ENCODE data around the gene SLC22A3. TPM values are rescaled to one million over a fixed set of nuclear protein-coding genes. Genes with fewer than 3 reads are reported as not detected.

The SLC22A3 gene
- polyA plus RNA-seq, 1 of the 3 experiments (the other 2 are of a cell fraction): not detected

GRCh38 chr6:160428069-160428430, 79.9 kb downstream of the SLC22A3 start (continued):
- TF ChIP-seq, protein P1, sequence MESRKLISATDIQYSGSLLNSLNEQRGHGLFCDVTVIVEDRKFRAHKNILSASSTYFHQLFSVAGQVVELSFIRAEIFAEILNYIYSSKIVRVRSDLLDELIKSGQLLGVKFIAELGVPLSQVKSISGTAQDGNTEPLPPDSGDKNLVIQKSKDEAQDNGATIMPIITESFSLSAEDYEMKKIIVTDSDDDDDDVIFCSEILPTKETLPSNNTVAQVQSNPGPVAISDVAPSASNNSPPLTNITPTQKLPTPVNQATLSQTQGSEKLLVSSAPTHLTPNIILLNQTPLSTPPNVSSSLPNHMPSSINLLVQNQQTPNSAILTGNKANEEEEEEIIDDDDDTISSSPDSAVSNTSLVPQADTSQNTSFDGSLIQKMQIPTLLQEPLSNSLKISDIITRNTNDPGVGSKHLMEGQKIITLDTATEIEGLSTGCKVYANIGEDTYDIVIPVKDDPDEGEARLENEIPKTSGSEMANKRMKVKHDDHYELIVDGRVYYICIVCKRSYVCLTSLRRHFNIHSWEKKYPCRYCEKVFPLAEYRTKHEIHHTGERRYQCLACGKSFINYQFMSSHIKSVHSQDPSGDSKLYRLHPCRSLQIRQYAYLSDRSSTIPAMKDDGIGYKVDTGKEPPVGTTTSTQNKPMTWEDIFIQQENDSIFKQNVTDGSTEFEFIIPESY (IDR thresholded peaks at IDR 0.05; ENCODE audit: borderline replicate concordance, low read depth): no peak
- TF ChIP-seq SMC3 (IDR thresholded peaks at IDR 0.05; ENCODE audit: low read depth, low read length) (no peak), FOXM1 (IDR thresholded peaks at IDR 0.05; ENCODE audit: low read depth) (no peak), IRF3 (IDR thresholded peaks at IDR 0.05; ENCODE audit: low read depth, low read length) (no peak), GABPA (IDR thresholded peaks at IDR 0.05; ENCODE audit: low read depth) (no peak)

DNA sequence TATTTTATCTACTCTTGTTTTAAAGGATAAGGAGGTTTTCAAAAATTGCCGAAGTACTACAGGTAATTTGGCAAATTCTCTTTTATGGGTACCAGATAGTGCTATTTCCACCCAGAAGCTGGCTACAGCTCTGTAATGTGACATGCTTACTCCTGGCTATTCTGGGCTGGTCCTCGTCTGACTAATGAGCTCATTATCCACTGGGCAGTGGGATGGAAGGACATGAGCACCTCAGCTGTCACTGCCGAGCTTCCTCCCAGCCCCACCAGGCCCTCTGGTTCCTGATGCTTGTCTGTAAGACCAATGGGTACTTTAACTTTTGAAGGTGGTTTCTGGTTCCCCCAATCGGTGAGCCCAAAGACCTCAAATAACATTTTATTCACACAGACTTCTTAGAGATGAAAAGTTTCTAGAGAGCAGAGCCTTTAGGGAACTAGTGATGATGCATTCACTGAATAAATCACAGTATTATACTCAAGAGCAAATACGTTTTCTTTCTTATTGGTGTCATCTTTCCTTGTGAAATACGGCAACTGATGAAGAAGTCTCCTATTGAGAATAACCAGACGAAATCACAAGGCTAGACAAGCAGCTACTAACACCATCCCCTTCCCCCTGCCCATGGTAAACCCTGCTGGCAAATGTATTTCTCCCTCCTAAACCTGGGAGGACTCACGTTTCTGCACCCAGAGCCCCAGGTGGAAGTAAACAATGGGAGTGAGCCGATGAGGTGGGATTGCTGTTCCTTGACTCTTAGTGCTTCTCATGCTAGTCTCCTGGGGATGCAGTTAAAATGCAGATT, 80.8 kb downstream of the SLC22A3 start:
- Histone ChIP-seq H3K36me3 (replicated peaks in 1 of 2; ENCODE audit: control insufficient read depth in 1 of 2, insufficient read depth in 2 of 2, low read length in 1 of 2) (no peaks in the 10 kb centered on the region), H3K9me2 (no peaks in the 10 kb centered on the region), H3K9me3 (no peaks in the 10 kb centered on the region), H3F3A (replicated peaks; ENCODE audit: insufficient read depth) (no peaks in the 10 kb centered on the region), H3K4me1 (ENCODE audit: control insufficient read depth in 1 of 2, insufficient read depth in 2 of 2, low read depth in 1 of 2, low read length in 1 of 2) (no peaks in the 10 kb centered on the region), H3K9ac (no peak overlapping the region), H3K27me3 (ENCODE audit: insufficient read depth) (no peaks in the 10 kb centered on the region; the same call in 1 of the 2 replicates), H3K27ac (ENCODE audit: low read depth in 2 of 2, low read length in 1 of 2) (no peak overlapping the region), H3K79me2 (ENCODE audit: insufficient read depth) (no peaks in the 10 kb centered on the region), H3K4me2 (no peak overlapping the region), H3K4me3 (ENCODE audit: low read depth in 2 of 2, low read length in 1 of 2) (no peak overlapping the region), H4K20me1 (ENCODE audit: insufficient read depth) (no peaks in the 10 kb centered on the region), H2AFZ (ENCODE audit: low read depth) (0 out of 2 replicates have a peak overlapping the region, but pooled peaks have one; percentile 25)
- DNase-seq: no peak
- CTCF ChIA-PET: interaction anchor here (1.1 kb wide), 1 partner anchor 27 kb away, joined by 3 read pairs; no protein-coding TSS in a partner anchor
- POLR2A ChIA-PET: no interaction called here
- WGBS (ENCODE audit: low lambda C conversion rate): 8% methylated on average over 9 of the region's 9 CpGs
- no peak for TF ChIP-seq RCOR1 (IDR thresholded peaks at IDR 0.05; ENCODE audit: low read length)
- no peak for TF ChIP-seq POLR2AphosphoS5 (IDR thresholded peaks at IDR 0.05; ENCODE audit: low read depth, low read length)
- no peak for TF ChIP-seq FOSL2 (IDR thresholded peaks at IDR 0.05; ENCODE audit: borderline replicate concordance, low read depth)
- TF ChIP-seq REST (IDR thresholded peaks at IDR 0.05; ENCODE audit: low read depth, low read length): no peak
- TF ChIP-seq, protein P1 (IDR thresholded peaks at IDR 0.05; ENCODE audit: borderline replicate concordance, low read depth): no peak
- no peak for TF ChIP-seq JUND (IDR thresholded peaks at IDR 0.05)
- TF ChIP-seq TCF12 (IDR thresholded peaks at IDR 0.05): no peak
- TF ChIP-seq USF1 (IDR thresholded peaks at IDR 0.05; ENCODE audit: borderline replicate concordance, low read depth): no peak
- TF ChIP-seq GATA2 (CRISPR knock-in tag; IDR thresholded peaks at IDR 0.05): no peak
- TF ChIP-seq TEAD4 (IDR thresholded peaks at IDR 0.05; ENCODE audit: borderline replicate concordance, insufficient read depth): no peak
- TF ChIP-seq TAF1 (IDR thresholded peaks at IDR 0.05; ENCODE audit: borderline replicate concordance, low read depth, low read length): no peak
- TF ChIP-seq, protein P2, sequence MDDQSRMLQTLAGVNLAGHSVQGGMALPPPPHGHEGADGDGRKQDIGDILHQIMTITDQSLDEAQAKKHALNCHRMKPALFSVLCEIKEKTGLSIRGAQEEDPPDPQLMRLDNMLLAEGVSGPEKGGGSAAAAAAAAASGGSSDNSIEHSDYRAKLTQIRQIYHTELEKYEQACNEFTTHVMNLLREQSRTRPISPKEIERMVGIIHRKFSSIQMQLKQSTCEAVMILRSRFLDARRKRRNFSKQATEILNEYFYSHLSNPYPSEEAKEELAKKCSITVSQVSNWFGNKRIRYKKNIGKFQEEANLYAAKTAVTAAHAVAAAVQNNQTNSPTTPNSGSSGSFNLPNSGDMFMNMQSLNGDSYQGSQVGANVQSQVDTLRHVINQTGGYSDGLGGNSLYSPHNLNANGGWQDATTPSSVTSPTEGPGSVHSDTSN (IDR thresholded peaks at IDR 0.05): no peak
- TF ChIP-seq FOXJ3 (CRISPR knock-in tag; IDR thresholded peaks at IDR 0.05): no peak
- no peak for TF ChIP-seq MXI1 (IDR thresholded peaks at IDR 0.05; ENCODE audit: low read depth, low read length)
- TF ChIP-seq SIN3A (IDR thresholded peaks at IDR 0.05; ENCODE audit: borderline replicate concordance, low read depth, low read length): no peak
